NT2/D1 (cell line): ENCODE data around the gene TMEM92.
"Not testable (repeated sequence)": the region's sequence is repeated elsewhere in the genome, so short reads cannot be mapped to it uniquely, and the experiment has no call there.

Experiments used
- DNase-seq: peaks from one replicate; pipeline ENCODE4 v3.0.0-alpha.2; 2011; ENCODE audit warnings: low read depth, low spot score
- H3K27me3 ChIP-seq: 2 replicates; pipeline ENCODE4 v1.6.0; 2011; ENCODE audit warnings: mild to moderate bottlenecking; ENCODE audit not compliant: insufficient read length, insufficient read depth
- H3K36me3 ChIP-seq: 2 replicates; pipeline ENCODE4 v1.6.1; 2011; ENCODE audit warnings: mild to moderate bottlenecking, low read length, mixed read lengths; ENCODE audit not compliant: insufficient read depth, insufficient read length
- H3K4me1 ChIP-seq: 2 replicates; pipeline ENCODE4 v1.5.1; 2011; ENCODE audit not compliant: insufficient read depth, insufficient read length
- H3K4me3 ChIP-seq: 2 replicates; pipeline ENCODE4 v1.5.1; 2011; ENCODE audit warnings: low read depth; ENCODE audit not compliant: insufficient read length
- H3K9ac ChIP-seq: 2 replicates; pipeline ENCODE4 v1.6.0; 2011; ENCODE audit warnings: low read depth; ENCODE audit not compliant: insufficient read length
- H3K9me3 ChIP-seq: 2 replicates; pipeline ENCODE4 v1.5.1; 2011; ENCODE audit warnings: mild to moderate bottlenecking, low read length; ENCODE audit not compliant: insufficient read depth
- SUZ12 ChIP-seq: IDR thresholded peaks from 2 replicates; pipeline ENCODE4 v1.6.1; 2011; ENCODE audit not compliant: insufficient read length, insufficient read depth; ENCODE audit errors: extremely low read depth
- YY1 ChIP-seq: IDR thresholded peaks from 2 replicates; pipeline ENCODE4 v1.6.1; 2011; ENCODE audit not compliant: insufficient read length, insufficient read depth
- ZNF274 ChIP-seq: IDR thresholded peaks from 2 replicates; pipeline ENCODE4 v1.6.1; 2011; ENCODE audit warnings: mild to moderate bottlenecking, low read depth, low read length

Gene TMEM92

GRCh38 chr17:50316016-50316587 lies 41.8 kb downstream of the TMEM92 start:
- no peak for DNase-seq

GRCh38 chr17:50316660-50317059 lies 42.4 kb downstream of the TMEM92 start:
- H3K9ac ChIP-seq, H3K9me3 ChIP-seq, DNase-seq, H3K36me3 ChIP-seq, H3K4me1 ChIP-seq, H3K4me3 ChIP-seq, H3K27me3 ChIP-seq: not testable (repeated sequence)

More at GRCh38 chr17:50316016-50316587, 41.8 kb downstream of the TMEM92 start:
- TF ChIP-seq YY1 (no peak), SUZ12 (no peak), ZNF274 (no peak)
- H3K4me3 ChIP-seq, result no peak overlapping the region
- H3K9me3 ChIP-seq, result no peaks in the 10 kb centered on the region; the same call in 1 of the 2 replicates
- H3K9ac ChIP-seq, result no peak overlapping the region
- peaks cover 3% of the 10 kb centered on the region for H3K27me3 ChIP-seq
- peaks cover 8% of the 10 kb centered on the region for H3K4me1 ChIP-seq
- H3K36me3 ChIP-seq, result no peaks in the 10 kb centered on the region

- no peak for TF ChIP-seq YY1
- no peak for TF ChIP-seq ZNF274
- TF ChIP-seq SUZ12, result no peak
- Histone ChIP-seq H3K27me3 (peaks cover 3% of the 10 kb centered on the region), H3K9ac (no peak overlapping the region), H3K4me1 (peaks cover 8% of the 10 kb centered on the region), H3K9me3 (no peaks in the 10 kb centered on the region; the same call in 1 of the 2 replicates), H3K36me3 (no peaks in the 10 kb centered on the region), H3K4me3 (no peak overlapping the region)
- DNase-seq, result no peak
Observed at GRCh38 chr17:50317121-50317520, 42.9 kb downstream of the TMEM92 start.

GRCh38 chr17:50318501-50319285 lies 44.4 kb downstream of the TMEM92 start:
- Histone ChIP-seq H3K9me3 (no peaks in the 10 kb centered on the region; the same call in 1 of the 2 replicates), H3K4me3 (no peak overlapping the region), H3K9ac (no peak overlapping the region), H3K27me3 (no peaks in the 10 kb centered on the region), H3K36me3 (no peaks in the 10 kb centered on the region), H3K4me1 (peaks cover 8% of the 10 kb centered on the region)
- no peak for DNase-seq
- no peak for TF ChIP-seq YY1

- TF ChIP-seq ZNF274 (no peak), YY1 (no peak), SUZ12 (no peak)
Observed at GRCh38 chr17:50319306-50320004, 45.2 kb downstream of the TMEM92 start.

GRCh38 chr17:50322271-50322670 lies 48.0 kb downstream of the TMEM92 start:
- no peaks in the 10 kb centered on the region for H3K36me3 ChIP-seq
- peaks cover 8% of the 10 kb centered on the region for H3K4me1 ChIP-seq
- H3K9ac ChIP-seq, result no peak overlapping the region
- TF ChIP-seq YY1 (no peak), SUZ12 (no peak), ZNF274 (no peak)
- DNase-seq, result no peak
- peaks cover 3% of the 10 kb centered on the region for H3K27me3 ChIP-seq
- H3K4me3 ChIP-seq, result no peak overlapping the region
- H3K9me3 ChIP-seq, result no peaks in the 10 kb centered on the region

More at GRCh38 chr17:50319306-50320004, 45.2 kb downstream of the TMEM92 start:
- Histone ChIP-seq H3K36me3 (no peaks in the 10 kb centered on the region), H3K4me3 (no peak overlapping the region), H3K4me1 (peaks cover 8% of the 10 kb centered on the region), H3K9ac (no peak overlapping the region), H3K9me3 (no peaks in the 10 kb centered on the region; the same call in 1 of the 2 replicates), H3K27me3 (no peaks in the 10 kb centered on the region)
- no peak for DNase-seq

GRCh38 chr17:50323060-50323459 lies 48.8 kb downstream of the TMEM92 start:
- Histone ChIP-seq H3K27me3 (peaks cover 3% of the 10 kb centered on the region), H3K36me3 (no peaks in the 10 kb centered on the region), H3K4me1 (peaks cover 4% of the 10 kb centered on the region), H3K9me3 (no peaks in the 10 kb centered on the region), H3K4me3 (no peak overlapping the region), H3K9ac (no peak overlapping the region)
- no peak for DNase-seq
- TF ChIP-seq SUZ12 (no peak), YY1 (no peak), ZNF274 (no peak)
